GM19099 (cell line): Measurements from ENCODE around the gene PARD3.

ENCODE experiments used
- POLR2A ChIP-seq: IDR thresholded peaks from 3 replicates; pipeline ENCODE4 v1.6.1; 2011; ENCODE audit warnings: low read depth; ENCODE audit not compliant: insufficient read length; ENCODE audit errors: extremely low read depth

The PARD3 gene

DNA sequence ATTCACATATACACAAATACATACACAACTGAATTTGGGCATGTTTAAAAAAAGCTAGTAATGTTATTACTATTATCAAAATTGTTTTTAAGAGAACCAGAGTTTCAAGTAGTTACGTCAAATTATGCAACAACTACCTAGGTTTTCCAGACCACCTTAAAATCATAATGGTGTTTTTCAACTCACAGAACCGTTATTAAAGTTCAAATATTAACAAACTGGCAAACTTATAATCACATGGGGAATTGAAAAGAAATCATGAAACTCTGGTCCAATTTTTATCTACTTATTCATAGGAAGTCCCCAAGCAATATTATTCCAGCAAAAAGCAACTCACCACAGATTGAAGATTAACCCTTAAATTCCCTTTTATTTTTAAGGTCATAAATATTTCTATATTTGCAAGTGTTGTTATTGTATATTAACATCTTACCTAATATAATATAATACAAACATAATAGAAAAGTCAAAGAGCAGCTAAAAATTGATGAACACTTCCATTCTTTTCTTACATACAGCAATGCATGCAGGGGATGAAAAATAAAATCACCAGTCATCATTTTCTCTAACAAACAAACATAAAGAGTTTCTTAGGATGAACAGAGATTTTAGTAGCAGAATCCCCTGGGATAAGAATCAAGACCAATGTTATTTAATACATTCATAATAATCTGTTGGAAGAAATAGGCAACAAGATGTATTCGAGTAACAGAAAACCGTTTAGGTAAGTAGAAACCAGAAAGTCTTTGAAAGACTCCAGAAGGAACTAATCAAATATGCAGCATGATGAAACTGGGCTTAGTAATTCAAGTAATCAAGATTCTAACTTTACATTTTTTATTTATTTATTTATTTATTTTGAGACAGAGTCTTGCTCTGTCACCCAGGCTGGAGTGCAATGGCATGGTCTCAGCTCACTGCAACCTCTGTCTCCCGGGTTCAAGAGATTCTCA is 391.1 kb downstream of the PARD3 start:
- TF ChIP-seq POLR2A: no peak

DNA sequence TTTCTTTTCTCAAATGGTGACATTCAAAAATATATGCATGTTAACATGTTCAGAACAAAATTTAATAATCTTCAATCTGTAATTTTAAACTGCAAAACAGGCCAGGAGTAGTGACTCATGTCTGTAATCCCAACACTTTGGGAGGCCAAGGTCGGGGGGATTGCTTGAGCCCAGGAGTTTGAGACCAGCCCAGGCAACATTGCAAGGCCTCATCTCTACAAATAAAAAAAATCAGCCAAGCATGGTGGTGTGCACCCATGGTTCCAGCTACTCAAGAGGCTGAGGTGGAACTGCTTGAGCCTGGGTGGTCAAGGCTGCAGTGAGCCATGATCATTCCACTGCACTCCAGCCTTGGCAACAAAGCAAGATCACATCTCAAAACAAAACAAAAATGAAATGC is 394.3 kb downstream of the PARD3 start:
- no peak for TF ChIP-seq POLR2A

DNA sequence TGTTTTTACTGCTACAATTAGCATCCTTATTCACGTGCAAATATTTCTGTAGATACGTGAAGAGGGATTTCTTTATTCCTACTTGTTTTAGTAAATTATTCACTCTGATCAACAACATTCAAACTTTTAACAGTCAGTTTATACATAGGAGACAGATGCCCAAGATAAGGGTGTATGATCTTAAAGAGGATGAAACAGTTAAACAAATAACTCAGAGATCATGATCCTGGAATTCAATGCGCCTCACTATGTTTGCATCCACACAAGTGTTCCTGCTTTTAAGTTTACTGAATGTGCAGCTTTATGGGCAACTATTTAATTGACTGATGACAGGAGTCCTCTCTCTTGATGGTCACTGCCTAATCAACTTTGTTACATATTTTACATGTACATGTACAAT is 394.8 kb downstream of the PARD3 start:
- TF ChIP-seq POLR2A: no peak

GRCh38 chr10:34415039-34415438 is 400.1 kb downstream of the PARD3 start:
- no peak for TF ChIP-seq POLR2A

DNA sequence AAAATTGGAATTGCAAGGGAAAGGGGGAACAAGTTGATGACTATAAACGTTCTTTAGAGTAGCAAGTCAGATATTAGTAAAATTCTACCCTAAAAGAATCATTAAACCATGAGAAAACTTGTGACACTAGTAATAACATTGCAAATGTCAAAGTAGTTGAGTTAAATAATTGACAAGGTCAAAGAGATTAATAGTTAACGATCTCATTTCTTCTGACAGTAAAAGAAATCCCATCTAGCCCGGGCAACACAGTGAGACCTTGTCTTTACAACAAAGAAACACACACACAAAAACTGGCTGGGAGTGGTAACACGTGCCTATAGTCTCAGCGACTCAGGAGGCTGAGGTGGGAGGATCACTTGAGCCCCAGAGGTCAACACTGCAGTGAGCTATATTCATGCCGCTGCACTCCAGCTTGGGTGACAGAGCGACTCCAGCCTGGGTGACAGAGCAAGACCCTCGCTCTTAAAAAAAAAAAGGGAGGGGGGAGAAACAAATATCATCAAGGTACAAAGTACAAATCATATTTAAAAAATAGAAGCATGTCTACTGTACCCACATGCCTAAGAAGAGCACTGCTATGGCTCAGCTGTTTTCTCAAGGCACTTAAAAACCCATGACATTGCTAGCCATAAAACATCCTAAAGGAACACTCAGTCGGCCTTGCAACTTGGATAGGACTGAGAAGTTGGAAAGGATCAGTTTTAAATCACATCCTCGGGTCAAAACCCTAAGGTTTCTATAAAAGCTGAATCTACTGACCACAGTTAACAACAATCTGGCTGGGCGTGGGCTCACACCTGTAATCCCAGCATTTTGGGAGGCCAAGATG is 401.1 kb downstream of the PARD3 start:
- no peak for TF ChIP-seq POLR2A

GRCh38 chr10:34413214-34413613 is 401.9 kb downstream of the PARD3 start:
- TF ChIP-seq POLR2A: no peak

DNA sequence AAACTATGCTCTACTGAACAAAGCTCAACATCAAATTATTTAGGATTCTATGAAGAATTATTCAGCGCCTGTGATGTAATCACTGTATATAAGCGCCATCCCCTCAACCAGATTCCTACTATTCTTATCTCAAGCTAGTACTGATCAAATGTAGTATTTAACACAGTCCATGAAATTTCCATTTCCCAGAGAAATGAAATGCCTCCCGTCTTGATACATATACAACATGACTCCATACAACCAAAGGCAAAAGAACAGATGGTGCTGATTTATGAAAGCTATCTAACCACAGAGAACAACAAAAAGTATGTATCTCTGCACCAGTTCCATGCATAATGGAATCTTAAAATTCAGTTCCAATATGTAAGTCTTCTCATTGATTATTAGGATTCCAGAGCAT is 406.1 kb downstream of the PARD3 start:
- no peak for TF ChIP-seq POLR2A

DNA sequence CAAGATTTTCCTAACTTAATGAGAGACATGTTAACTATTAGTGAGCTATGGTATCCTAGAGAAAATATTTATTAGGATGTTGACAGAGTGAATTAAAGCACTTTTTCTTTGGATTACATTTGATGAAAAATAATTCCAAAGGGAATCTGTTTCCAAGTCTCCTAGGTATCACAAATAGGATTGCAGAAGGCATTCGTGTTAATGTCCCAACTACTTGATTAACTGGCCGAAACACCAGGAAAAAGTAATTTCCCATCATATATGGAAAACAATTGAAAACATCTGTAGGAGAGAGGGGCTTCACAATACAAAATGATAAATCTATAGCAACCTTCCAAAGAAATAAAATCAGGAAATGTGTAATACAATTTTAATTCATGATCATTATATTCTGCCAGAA is 406.7 kb downstream of the PARD3 start:
- no peak for TF ChIP-seq POLR2A

GRCh38 chr10:34407324-34407805 is 407.7 kb downstream of the PARD3 start:
- TF ChIP-seq POLR2A: no peak

DNA sequence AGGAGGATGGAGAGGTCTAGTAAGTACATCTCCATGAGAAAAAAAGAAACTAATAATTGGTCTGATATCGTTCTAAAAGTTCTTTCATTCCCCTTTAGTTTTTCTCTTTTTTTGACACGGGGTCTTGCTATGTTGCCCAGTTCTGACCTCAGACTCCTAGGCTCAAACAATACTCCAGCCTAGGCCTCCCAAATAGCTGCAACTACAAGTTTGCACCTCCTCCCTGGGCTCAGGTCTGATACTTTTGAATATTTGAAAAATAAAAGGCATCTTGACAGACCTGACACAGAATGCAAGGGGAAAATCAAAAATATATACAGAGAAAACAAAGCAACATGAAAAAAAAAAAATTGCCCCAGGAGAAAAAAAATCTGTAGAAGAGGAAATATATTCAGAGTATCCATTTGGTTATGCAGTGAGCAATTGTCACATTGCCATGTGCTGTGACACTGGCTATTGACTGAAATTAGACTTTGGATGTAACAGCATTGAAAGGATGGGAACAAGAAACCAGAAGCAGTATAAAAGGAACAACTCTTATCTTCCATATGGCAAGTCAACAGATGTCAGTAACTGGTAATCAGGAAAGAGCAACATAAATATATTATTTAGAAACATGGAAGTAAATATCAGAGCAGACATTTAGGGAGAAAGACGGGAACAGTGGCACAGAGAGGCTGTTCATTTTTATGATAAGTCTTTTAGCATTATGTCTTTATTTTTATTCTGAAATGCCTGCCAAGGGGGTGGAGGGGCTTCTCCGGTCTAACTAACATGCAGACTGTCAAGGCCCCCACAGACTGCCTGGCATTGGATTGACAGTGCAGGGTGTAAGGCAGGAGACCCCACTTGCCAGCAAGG is 408.4 kb downstream of the PARD3 start:
- TF ChIP-seq POLR2A: no peak

- TF ChIP-seq POLR2A: no peak
Observed at GRCh38 chr10:34405611-34406462, 409.3 kb downstream of the PARD3 start.

DNA sequence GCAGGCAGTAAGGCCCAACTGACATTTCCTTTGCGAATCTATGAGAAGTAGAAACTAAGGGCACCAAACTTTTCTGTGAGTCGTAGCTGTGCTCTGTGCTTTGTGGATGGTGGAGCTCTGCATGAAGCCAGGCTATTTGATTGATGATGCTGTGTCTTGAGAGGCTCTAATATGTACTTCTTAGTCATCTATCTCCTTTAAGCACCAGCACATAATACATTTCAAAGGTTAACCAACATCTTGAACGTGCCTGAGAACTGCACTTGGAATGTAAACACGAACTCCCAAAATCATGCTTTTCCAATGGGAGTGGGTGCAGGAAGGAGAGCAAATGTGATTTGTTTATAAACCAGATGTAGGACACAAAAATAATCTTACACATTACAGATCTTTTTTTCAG is 411.6 kb downstream of the PARD3 start:
- TF ChIP-seq POLR2A: no peak

GRCh38 chr10:34400075-34400474 is 415.0 kb downstream of the PARD3 start:
- no peak for TF ChIP-seq POLR2A

DNA sequence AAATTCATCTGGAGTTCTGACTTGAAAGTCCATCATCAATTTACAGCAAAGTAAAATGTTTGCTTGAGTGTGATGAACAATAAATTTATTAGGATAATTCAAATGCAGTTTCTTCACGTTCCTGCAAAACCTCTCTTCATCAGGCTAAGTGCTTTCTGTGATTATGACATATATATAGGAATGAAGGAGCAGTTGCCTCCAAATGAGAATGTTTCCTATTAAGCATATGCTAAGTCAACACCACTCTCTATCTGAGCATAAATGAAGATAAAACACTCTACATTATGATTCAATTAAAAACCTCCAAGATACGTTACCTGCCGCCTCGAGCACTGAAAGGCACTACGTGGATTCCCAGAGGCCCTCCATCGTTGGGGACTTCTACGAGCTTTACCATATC is 416.1 kb downstream of the PARD3 start:
- no peak for TF ChIP-seq POLR2A
